NCI-H128 (cell line): ENCODE results near the gene KRTAP10-8.
"Not testable (repeated sequence)": the region's sequence is repeated elsewhere in the genome, so short reads cannot be mapped to it uniquely, and the experiment has no call there.

Source experiments
- DNase-seq: peaks from one replicate; lab custom pipeline; 2025; ENCODE audit not compliant: unreplicated experiment; lab: John Stamatoyannopoulos, UW

KRTAP10-8 gene

GRCh38 chr21:44579056-44579832, 32.6 kb upstream of the KRTAP10-8 start:
- DNase-seq, result no peak

- no peak for DNase-seq
Measured at GRCh38 chr21:44579833-44580144, 32.1 kb upstream of the KRTAP10-8 start.

- not testable (repeated sequence) for DNase-seq
Measured at GRCh38 chr21:44580231-44580821, 31.6 kb upstream of the KRTAP10-8 start, which contains the start of gene KRTAP10-5. Gene KRTAP10-5, minus strand, starts transcription at chr21:44580604. Its CDS starts 26 bp downstream, at chr21:44580578.

GRCh38 chr21:44581158-44581557, 30.7 kb upstream of the KRTAP10-8 start:
- DNase-seq, result no peak

- DNase-seq, result no peak
Measured at GRCh38 chr21:44582055-44582454, 29.8 kb upstream of the KRTAP10-8 start.

- DNase-seq, result no peak
Measured at GRCh38 chr21:44583089-44583799, 28.6 kb upstream of the KRTAP10-8 start.

- DNase-seq, result no peak
Measured at GRCh38 chr21:44583800-44584147, 28.1 kb upstream of the KRTAP10-8 start.

- no peak for DNase-seq
Measured at GRCh38 chr21:44585892-44586291, 26.0 kb upstream of the KRTAP10-8 start.

- no peak for DNase-seq
Measured at GRCh38 chr21:44589094-44589493, 22.8 kb upstream of the KRTAP10-8 start.

- no peak for DNase-seq
Measured at GRCh38 chr21:44589586-44590305, 22.1 kb upstream of the KRTAP10-8 start.

- no peak for DNase-seq
Measured at GRCh38 chr21:44590311-44590721, 21.6 kb upstream of the KRTAP10-8 start.

GRCh38 chr21:44590897-44591800, 20.7 kb upstream of the KRTAP10-8 start:
- DNase-seq, result not testable (repeated sequence)

- not testable (repeated sequence) for DNase-seq
Measured at GRCh38 chr21:44591801-44592130, 20.1 kb upstream of the KRTAP10-8 start.

- DNase-seq, result no peak
Measured at GRCh38 chr21:44592446-44593311, 19.2 kb upstream of the KRTAP10-8 start, which contains the start of gene KRTAP10-6. Gene KRTAP10-6, minus strand, starts transcription at chr21:44592505. Its CDS starts 21 bp downstream, at chr21:44592484.

- no peak for DNase-seq
Measured at GRCh38 chr21:44593598-44594405, 18.1 kb upstream of the KRTAP10-8 start.

- no peak for DNase-seq
Measured at GRCh38 chr21:44594406-44594916, 17.4 kb upstream of the KRTAP10-8 start.

GRCh38 chr21:44595524-44595923, 16.4 kb upstream of the KRTAP10-8 start:
- no peak for DNase-seq

GRCh38 chr21:44596068-44596725, 15.7 kb upstream of the KRTAP10-8 start:
- no peak for DNase-seq
